IMR-90 (cell line): Measurements from ENCODE around the gene ZFYVE21. TPM values are rescaled to one million over a fixed set of nuclear protein-coding genes. Genes with fewer than 3 reads are reported as not detected.

Experiments
- ATAC-seq: fragments of 200-7000 bp; cut with Tn5 transposase; 2 replicates; pipeline ENCODE4 v1.9.1; 2020; ENCODE audit warnings: low read depth, mild to moderate bottlenecking, moderate library complexity
- BruUV-seq: library from RNA; stranded (reverse); fragments of 400-500 nt; replicated peaks from 2 replicates; lab custom pipeline; 2021; lab: Mats Ljungman, UMichigan
- CTCF ChIA-PET: fragments of 300-600 bp; formaldehyde crosslinking; extraction: SDS; loops from one replicate; lab custom pipeline; 2021; ENCODE audit warnings: antibody characterized with exemption; lab: Yijun Ruan, JAX
- POLR2A ChIA-PET: fragments of 300-600 bp; sonication (Branson Sonifier 250); formaldehyde crosslinking; loops from one replicate; lab custom pipeline; 2022; ENCODE audit warnings: antibody characterized with exemption; ENCODE audit not compliant: unreplicated experiment; lab: Charles Lee
- DNase-seq: peaks from one replicate; pipeline ENCODE4 v3.0.0; 2013
- H2AFZ ChIP-seq: replicated peaks from 2 replicates; pipeline ENCODE3; 2013; ENCODE audit warnings: low read length, mild to moderate bottlenecking; ENCODE audit not compliant: poor library complexity
- H2AK5ac ChIP-seq: 2 replicates; pipeline ENCODE4 v1.6.1; 2013; ENCODE audit warnings: low read depth, low read length, inconsistent platforms
- H2AK9ac ChIP-seq: replicated peaks from 2 replicates; pipeline ENCODE3; 2013; ENCODE audit warnings: mild to moderate bottlenecking, low read depth, low read length, moderate library complexity; ENCODE audit not compliant: poor library complexity
- H2BK120ac ChIP-seq: 2 replicates; pipeline ENCODE4 v1.6.1; 2013; ENCODE audit warnings: low read depth, low read length, inconsistent platforms
- H2BK15ac ChIP-seq: 3 replicates; pipeline ENCODE4 v1.6.1; 2013; ENCODE audit warnings: low read depth, low read length, inconsistent platforms
- H2BK20ac ChIP-seq: 2 replicates; pipeline ENCODE4 v1.6.1; 2013; ENCODE audit warnings: low read depth, mild to moderate bottlenecking, inconsistent platforms, low read length, moderate library complexity
- H2BK5ac ChIP-seq: 2 replicates; pipeline ENCODE4 v1.6.1; 2013; ENCODE audit warnings: mild to moderate bottlenecking, low read depth, low read length, inconsistent platforms; ENCODE audit not compliant: poor library complexity, severe bottlenecking
- H3K14ac ChIP-seq: replicated peaks from 2 replicates; pipeline ENCODE4 v1.6.1; 2013; ENCODE audit warnings: low read depth, low read length, inconsistent platforms
- H3K18ac ChIP-seq: 2 replicates; pipeline ENCODE4 v1.6.1; 2013; ENCODE audit warnings: low read depth, low read length, control low read depth
- H3K23ac ChIP-seq: 2 replicates; pipeline ENCODE4 v1.6.1; 2013; ENCODE audit warnings: low read depth, low read length, inconsistent platforms
- H3K27ac ChIP-seq: 2 replicates; pipeline ENCODE4 v1.5.1; 2013; ENCODE audit warnings: mild to moderate bottlenecking, control low read depth, low read length; ENCODE audit not compliant: insufficient read depth
- H3K27me3 ChIP-seq: 2 replicates; pipeline ENCODE4 v1.6.1; 2013; ENCODE audit warnings: low read length; ENCODE audit not compliant: control insufficient read depth, insufficient read depth
- H3K36me3 ChIP-seq: 2 replicates; pipeline ENCODE4 v1.6.1; 2013; ENCODE audit warnings: low read length, mixed read lengths; ENCODE audit not compliant: control insufficient read depth, insufficient read depth
- H3K4ac ChIP-seq: 2 replicates; pipeline ENCODE4 v1.6.1; 2013; ENCODE audit warnings: low read depth, low read length, inconsistent platforms
- H3K4me1 ChIP-seq: 2 replicates; pipeline ENCODE4 v1.6.1; 2013; ENCODE audit warnings: low read length, mixed read lengths; ENCODE audit not compliant: control insufficient read depth, insufficient read depth
- H3K4me2 ChIP-seq: 2 replicates; pipeline ENCODE4 v1.6.1; 2013; ENCODE audit warnings: low read depth, mild to moderate bottlenecking, control low read depth, low read length, moderate library complexity
- H3K4me3 ChIP-seq: 2 replicates; pipeline ENCODE4 v1.5.1; 2013; ENCODE audit warnings: low read depth, mild to moderate bottlenecking, control low read depth, low read length, moderate library complexity; ENCODE audit not compliant: insufficient read depth
- H3K56ac ChIP-seq: 2 replicates; pipeline ENCODE4 v1.6.1; 2013; ENCODE audit warnings: low read length, inconsistent platforms; ENCODE audit not compliant: insufficient read depth; ENCODE audit errors: extremely low read depth
- H3K79me1 ChIP-seq, 2 experiments: 2 replicates each; pipeline ENCODE4 v1.6.1; 2013; ENCODE audit warnings: low read length in 2 of 2, inconsistent platforms in 1 of 2, low read depth in 1 of 2
- H3K9ac ChIP-seq: 2 replicates; pipeline ENCODE4 v1.6.1; 2013; ENCODE audit warnings: low read depth, low read length, control low read depth
- H3K9me1 ChIP-seq: 2 replicates; pipeline ENCODE4 v1.6.1; 2013; ENCODE audit warnings: low read length, inconsistent platforms; ENCODE audit not compliant: insufficient read depth
- H3K9me3 ChIP-seq: 2 replicates; pipeline ENCODE4 v1.6.1; 2013; ENCODE audit warnings: low read length; ENCODE audit not compliant: control insufficient read depth, insufficient read depth
- H4K20me1 ChIP-seq: 2 replicates; pipeline ENCODE4 v1.6.1; 2013; ENCODE audit warnings: low read length, inconsistent platforms; ENCODE audit not compliant: insufficient read depth
- H4K5ac ChIP-seq: 2 replicates; pipeline ENCODE4 v1.6.1; 2013; ENCODE audit warnings: mild to moderate bottlenecking, low read depth, low read length, control low read depth
- H4K8ac ChIP-seq, 2 experiments: 2 replicates each; pipeline ENCODE4 v1.6.1; 2013; ENCODE audit warnings: low read depth in 2 of 2, low read length in 2 of 2, control low read depth in 1 of 2, inconsistent platforms in 1 of 2
- H4K91ac ChIP-seq: 2 replicates; pipeline ENCODE4 v1.6.1; 2013; ENCODE audit warnings: low read depth, low read length, inconsistent platforms; ENCODE audit not compliant: insufficient read depth
- FOS ChIP-seq: fragments of 150-350 bp; IDR thresholded peaks from 2 replicates; pipeline ENCODE4 v1.6.1; 2016; ENCODE audit warnings: low read depth, low read length
- WGBS, 2 experiments: methylation state at CpG; one replicate each; pipeline versions ENCODE4 v1.1.5 to v1.1.7; 2013; ENCODE audit warnings: missing lambda C conversion rate in 2 of 2; ENCODE audit not compliant: insufficient read length in 1 of 2; ENCODE audit errors: extremely low coverage in 2 of 2; 5-methylcytosine and 5-hydroxymethylcytosine counted together
- dilution Hi-C: fragments of 300-500 bp; cut with HindIII; formaldehyde crosslinking; loops from one replicate; pipeline ENCODE4 v1.14.3; 2018; ENCODE audit warnings: low sequenced_read_pairs; ENCODE audit not compliant: unreplicated experiment
- in situ Hi-C: fragments of 300-500 bp; cut with MboI; formaldehyde crosslinking; loops from 3 replicates; pipeline ENCODE4 v1.14.3; 2019; ENCODE audit warnings: low sequenced_read_pairs, inconsistent platforms, mixed read lengths
- intact Hi-C: fragments of 100-400 bp; cut with micrococcal nuclease; formaldehyde crosslinking; loops from 2 replicates; pipeline ENCODE4 v1.10.0; 2022
- polyA plus RNA-seq, 3 experiments: library from polyadenylated mRNA; depleted of rRNA; stranded (reverse); fragments of >200 nt; gene quantifications; 2 replicates each; pipeline ENCODE4 v1.2.3, GENCODE V29; 2012; ENCODE audit warnings: low replicate concordance in 1 of 3
- total RNA-seq: library from RNA; depleted of rRNA; stranded (reverse); fragments of >200 nt; gene quantifications from 2 replicates; pipeline ENCODE4 v1.2.3, GENCODE V29; 2012

The ZFYVE21 gene
- total and polyA plus RNA-seq, 2 of the 4 experiments (the other 2 are of a cell fraction): 41.2 to 89.2 TPM

DNA sequence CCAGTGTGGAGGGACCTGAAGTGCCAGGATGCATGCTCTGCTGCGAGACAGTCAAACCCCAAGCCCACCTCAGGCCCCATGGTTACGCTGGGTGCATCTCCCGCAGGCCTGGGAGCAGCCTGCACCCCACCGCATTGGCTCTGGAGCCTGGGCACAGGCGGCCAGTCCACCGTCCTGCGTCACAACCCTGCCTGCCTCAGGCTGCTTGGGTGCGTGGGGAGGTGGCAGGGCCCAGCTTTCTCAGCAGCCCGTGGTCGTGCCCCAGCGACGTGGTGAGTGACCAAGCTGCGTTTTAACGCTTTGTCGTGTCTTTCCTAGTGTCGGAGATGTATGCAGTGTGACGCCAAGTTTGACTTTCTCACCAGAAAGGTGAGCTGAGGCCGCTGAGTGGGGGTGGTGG is 10.9 kb downstream of the ZFYVE21 start:
- CTCF ChIA-PET: no interaction called here
- Histone ChIP-seq H2AK5ac (no peak overlapping the region), H2BK120ac (no peak overlapping the region), H3K27me3 (no peaks in the 10 kb centered on the region), H3K36me3 (peaks cover 32% of the 10 kb centered on the region), H3K56ac (no peak overlapping the region), H4K91ac (no peak overlapping the region), H3K4me1 (no peaks in the 10 kb centered on the region), H3K4ac (no peak overlapping the region), H4K20me1 (peaks cover 49% of the 10 kb centered on the region), H3K79me1 (peaks cover 14 to 37% of the 10 kb centered on the region in 2 experiments), H2BK20ac (no peak overlapping the region), H3K9ac (no peak overlapping the region), H3K4me2 (no peak overlapping the region), H3K9me1 (peaks cover 5% of the 10 kb centered on the region), H3K14ac (no peak overlapping the region), H4K5ac (no peak overlapping the region), H2AFZ (no peak overlapping the region), H3K4me3 (no peak overlapping the region), H3K9me3 (no peaks in the 10 kb centered on the region), H4K8ac (no peak overlapping the region), H2AK9ac (no peak overlapping the region), H3K27ac (no peak overlapping the region), H3K23ac (no peak overlapping the region), H3K18ac (no peak overlapping the region), H2BK15ac (no peak overlapping the region), H2BK5ac (no peak overlapping the region)
- no peak for TF ChIP-seq FOS
- BruUV-seq: no TSS peak
- POLR2A ChIA-PET: no interaction called here
- 99% methylated on average over 14 of the region's 18 CpGs; no CpG with 5 or more reads in 1 of the 2 experiments for WGBS, 2 experiments
- in situ Hi-C loops: no loop called here
- ATAC-seq (no peak), DNase-seq (no peak)
- intact Hi-C loops: no loop called here
- dilution Hi-C loops: no loop called here
